ENCODE measurements around the gene PODXL2. TPM values are rescaled to one million over a fixed set of nuclear protein-coding genes. Genes with fewer than 3 reads are reported as not detected.

PODXL2 gene
- total RNA-seq, 4 donors from 2014 or later, result 1.5 to 3.2 (median 2.0) TPM

GRCh38 chr3:127668906-127669305 lies 39.9 kb downstream of the PODXL2 start:
- TF ChIP-seq CTCF (IDR thresholded peaks at IDR 0.05 in 4 of 5, conservative IDR thresholded peaks at IDR 0.05 in 1 of 5) (no peak), POLR2A (IDR thresholded peaks at IDR 0.05) (no peak)
- Histone ChIP-seq H3K27ac (no peak overlapping the region), H3K9me3 (no peaks in the 10 kb centered on the region), H3K4me1 (peaks cover 9 to 14% of the 10 kb centered on the region in 2 donors), H3K4me3 (no peak overlapping the region), H3K27me3 (no peaks in the 10 kb centered on the region), H3K36me3 (no peaks in the 10 kb centered on the region)
- in situ Hi-C loops (cut with MboI; ENCODE audit: low sequenced_read_pairs in 4 of 4) (loop anchor here in 2 of 4 donors (25.0 kb wide), 2 partner anchors 168 to 293 kb away; no protein-coding TSS in a partner anchor), intact Hi-C loops (cut with DNase I; ENCODE audit: low total_unique reads) (no loop called here)
- no peak for ATAC-seq
- DNase-seq, result no peak

- Histone ChIP-seq H3K4me3 (no peak overlapping the region), H3K36me3 (peaks cover 0 to 5% of the 10 kb centered on the region in 2 donors), H3K9me3 (no peaks in the 10 kb centered on the region), H3K4me1 (peaks cover 11 to 19% of the 10 kb centered on the region in 2 donors), H3K27ac (no peak overlapping the region), H3K27me3 (no peaks in the 10 kb centered on the region)
- in situ Hi-C loops (cut with MboI; ENCODE audit: low sequenced_read_pairs in 4 of 4), result loop anchor here in 2 of 4 donors (25.0 kb wide), 2 partner anchors 168 to 293 kb away; no protein-coding TSS in a partner anchor
- TF ChIP-seq CTCF (IDR thresholded peaks at IDR 0.05 in 4 of 5, conservative IDR thresholded peaks at IDR 0.05 in 1 of 5) (no peak), POLR2A (IDR thresholded peaks at IDR 0.05) (no peak)
- ATAC-seq (no peak), DNase-seq (no peak)
- intact Hi-C loops (cut with DNase I; ENCODE audit: low total_unique reads), result loop anchor here (5.0 kb wide), 2 partner anchors 153 to 383 kb away; partner anchors contain the start of genes MGLL and SEC61A1
Measured at GRCh38 chr3:127669541-127670228, 40.7 kb downstream of the PODXL2 start.

DNA sequence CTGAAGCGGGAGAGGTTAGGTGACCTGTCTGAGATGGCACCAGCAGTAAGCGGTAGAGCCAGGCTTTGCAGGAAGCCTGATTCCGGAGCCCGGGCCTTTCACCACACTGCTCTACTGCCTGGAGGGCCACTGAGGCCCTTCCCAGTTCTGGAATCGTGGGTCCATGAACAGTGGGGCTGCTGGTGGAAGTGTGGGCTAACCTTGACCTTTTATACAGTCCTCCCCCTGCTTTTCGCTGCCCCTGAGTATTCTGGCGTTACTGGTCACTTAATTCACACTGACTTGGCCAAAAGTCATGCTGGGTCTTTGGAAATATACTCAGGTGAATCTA lies 41.2 kb downstream of the PODXL2 start:
- no peak overlapping the region for H3K4me3 ChIP-seq
- no peak for DNase-seq
- peaks cover 0 to 8% of the 10 kb centered on the region in 2 donors for H3K36me3 ChIP-seq
- H3K27ac ChIP-seq, result no peak overlapping the region
- in situ Hi-C loops (cut with MboI; ENCODE audit: low sequenced_read_pairs in 4 of 4) (loop anchor here in 2 of 4 donors (25.0 kb wide), 2 partner anchors 167 to 292 kb away; no protein-coding TSS in a partner anchor), intact Hi-C loops (cut with DNase I; ENCODE audit: low total_unique reads) (loop anchor here (5.0 kb wide), 2 partner anchors 152 to 382 kb away; partner anchors contain the start of genes MGLL and SEC61A1)
- no peaks in the 10 kb centered on the region for H3K9me3 ChIP-seq
- TF ChIP-seq POLR2A (IDR thresholded peaks at IDR 0.05) (no peak), CTCF (IDR thresholded peaks at IDR 0.05 in 4 of 5, conservative IDR thresholded peaks at IDR 0.05 in 1 of 5) (no peak)
- ATAC-seq, result no peak
- H3K27me3 ChIP-seq, result no peaks in the 10 kb centered on the region
- peaks cover 11 to 19% of the 10 kb centered on the region in 2 donors for H3K4me1 ChIP-seq

DNA sequence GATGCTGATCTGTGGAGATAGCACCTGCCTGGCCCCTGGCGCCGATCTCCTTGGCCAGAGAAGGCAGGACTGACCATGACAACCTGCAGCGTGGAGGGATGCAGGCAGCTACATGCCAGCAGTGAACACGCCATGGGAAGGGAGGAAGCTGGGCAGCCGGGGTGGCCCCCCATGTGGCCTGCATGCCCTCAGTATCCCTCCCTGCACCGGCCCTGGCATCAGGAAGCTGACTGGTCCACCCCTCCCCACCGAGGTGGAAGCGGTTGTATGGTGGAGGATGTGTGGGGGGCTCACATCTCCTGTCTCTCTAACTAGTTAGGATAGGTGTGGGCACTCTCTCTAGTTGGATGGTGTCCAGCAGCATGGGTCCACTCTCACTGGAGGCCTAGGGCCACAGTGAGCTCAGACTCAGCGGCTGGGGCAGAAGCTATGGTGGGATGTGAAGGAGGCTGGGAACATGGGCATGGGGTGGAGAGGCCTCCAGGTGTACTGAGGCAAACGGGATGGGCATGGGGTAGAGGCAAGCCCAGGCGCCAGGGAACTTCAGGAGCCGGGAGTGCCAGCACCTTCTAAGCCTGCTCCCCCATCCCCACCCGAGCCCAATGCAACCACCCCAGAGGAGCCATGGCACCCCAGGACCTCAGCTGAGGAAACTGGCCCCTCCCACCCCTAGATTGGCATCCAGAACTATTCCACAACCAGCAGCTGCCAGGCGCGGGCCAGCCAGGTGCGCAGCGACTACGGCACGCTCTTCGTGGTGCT lies 42.0 kb downstream of the PODXL2 start:
- Histone ChIP-seq H3K36me3 (peaks cover 0 to 12% of the 10 kb centered on the region in 2 donors), H3K4me3 (no peak overlapping the region), H3K27me3 (no peaks in the 10 kb centered on the region), H3K27ac (no peak overlapping the region), H3K9me3 (no peaks in the 10 kb centered on the region), H3K4me1 (peaks cover 11 to 19% of the 10 kb centered on the region in 2 donors)
- TF ChIP-seq POLR2A (IDR thresholded peaks at IDR 0.05) (no peak), CTCF (IDR thresholded peaks at IDR 0.05 in 4 of 5, conservative IDR thresholded peaks at IDR 0.05 in 1 of 5) (no peak)
- intact Hi-C loops (cut with DNase I; ENCODE audit: low total_unique reads), result loop anchor here (5.0 kb wide), 2 partner anchors 151 to 381 kb away; partner anchors contain the start of genes MGLL and SEC61A1
- no peak for ATAC-seq
- no peak for DNase-seq
- in situ Hi-C loops (cut with MboI; ENCODE audit: low sequenced_read_pairs in 4 of 4), result loop anchor here in 2 of 4 donors (25.0 kb wide), 2 partner anchors 166 to 291 kb away; no protein-coding TSS in a partner anchor

All from gastrocnemius medialis (tissue), 4 donors.